Keratinocyte (primary cell): ENCODE results near the gene ZNF23.

Experiments
- CTCF ChIP-seq, 3 experiments: IDR thresholded peaks in 1 of 3; conservative IDR thresholded peaks in 1 of 3; optimal IDR thresholded peaks in 1 of 3; 2 replicates in 2 of 3; 3 replicates in 1 of 3; pipeline versions ENCODE3 to v1.5.1; 2011; ENCODE audit warnings: low read length in 3 of 3, mild to moderate bottlenecking in 3 of 3, moderate library complexity in 2 of 3, control low read depth in 1 of 3, inconsistent platforms in 1 of 3; ENCODE audit not compliant: insufficient read depth in 2 of 3; ENCODE audit errors: extremely low read depth in 1 of 3
- EZH2 ChIP-seq: IDR thresholded peaks from one replicate; pipeline ENCODE4 v1.6.1; 2012; ENCODE audit warnings: inconsistent platforms, mild to moderate bottlenecking, low read length, moderate library complexity

DNA sequence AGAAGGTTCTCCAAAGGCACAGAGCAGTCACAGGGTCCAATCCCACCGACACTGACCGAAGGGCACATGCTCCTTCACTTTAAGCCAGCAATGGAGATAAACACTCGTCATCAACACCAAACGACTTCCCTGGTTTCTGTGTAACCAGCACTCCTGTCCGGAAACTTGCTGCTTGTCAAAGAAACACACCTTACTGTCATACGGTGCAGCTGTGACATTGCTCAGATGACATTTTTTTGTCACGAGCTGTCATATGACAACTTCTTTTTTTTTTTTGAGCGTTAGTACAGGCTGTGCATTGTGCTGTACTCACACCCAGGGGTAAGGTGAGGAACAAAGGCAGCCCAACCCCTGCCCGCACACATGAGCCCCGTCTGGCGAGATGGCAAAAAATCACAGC lies 59.4 kb downstream of the ZNF23 start:
- TF ChIP-seq CTCF (optimal IDR thresholded peaks at IDR 0.05 in 1 of 3, IDR thresholded peaks at IDR 0.05 in 1 of 3, conservative IDR thresholded peaks at IDR 0.05 in 1 of 3; ENCODE audit: extremely low read depth in 1 of 3, insufficient read depth in 2 of 3, low read length in 3 of 3), result no peak
- TF ChIP-seq EZH2, result no peak
